Endothelial cell of umbilical vein (primary cell): ENCODE measurements around the gene SIGLEC10. TPM values are rescaled to one million over a fixed set of nuclear protein-coding genes. Genes with fewer than 3 reads are reported as not detected.

Experiments used
- BruUV-seq: library from RNA; stranded (reverse); fragments of 400-500 nt; replicated peaks from 2 replicates; lab custom pipeline; 2021; lab: Mats Ljungman, UMichigan
- CTCF ChIA-PET: fragments of 300-600, 350-600 bp; sonication (Branson Sonifier 250); formaldehyde crosslinking; loops from one replicate; lab custom pipeline; 2021; ENCODE audit warnings: antibody characterized with exemption, inconsistent platforms; lab: Charles Lee
- POLR2A ChIA-PET: fragments of 300-600, 350-600 bp; sonication (Branson Sonifier 250); formaldehyde crosslinking; loops from one replicate; lab custom pipeline; 2021; ENCODE audit warnings: antibody characterized with exemption, inconsistent platforms; lab: Charles Lee
- DNase-seq: peaks from one replicate; pipeline ENCODE4 v3.0.0-alpha.2; 2011; ENCODE audit warnings: low read depth, low spot score
- FAIRE-seq: peaks from 2 replicates; lab custom pipeline; 2011; peaks lifted over from hg19 to GRCh38; lab: Jason Lieb, UNC
- H2AFZ ChIP-seq: 2 replicates; pipeline ENCODE4 v1.6.0; 2012; ENCODE audit warnings: low read depth, low read length, control low read depth, inconsistent platforms
- H3K27ac ChIP-seq: 2 replicates; pipeline ENCODE4 v1.5.1; 2011; ENCODE audit warnings: low read depth, mild to moderate bottlenecking, control low read depth, low read length, moderate library complexity; ENCODE audit not compliant: insufficient read depth
- H3K27me3 ChIP-seq, 2 experiments: 2 replicates each; pipeline versions ENCODE4 v1.6.0 to v1.6.1; 2011; ENCODE audit warnings: low read length in 2 of 2, mixed read lengths in 1 of 2; ENCODE audit not compliant: control insufficient read depth in 2 of 2, insufficient read depth in 2 of 2
- H3K36me3 ChIP-seq, 2 experiments: 2 replicates in 1 of 2; 3 replicates in 1 of 2; pipeline ENCODE4 v1.5.1; 2011; ENCODE audit warnings: low read length in 2 of 2, mild to moderate bottlenecking in 1 of 2, moderate library complexity in 1 of 2; ENCODE audit not compliant: control insufficient read depth in 2 of 2, insufficient read depth in 2 of 2; ENCODE audit errors: extremely low read depth in 1 of 2
- H3K4me1 ChIP-seq: 3 replicates; pipeline ENCODE4 v1.5.1; 2011; ENCODE audit warnings: mild to moderate bottlenecking, low read length; ENCODE audit not compliant: control insufficient read depth, insufficient read depth; ENCODE audit errors: extremely low read depth
- H3K4me2 ChIP-seq: 2 replicates; pipeline ENCODE4 v1.6.1; 2011; ENCODE audit warnings: low read length, control low read depth, mixed read lengths; ENCODE audit not compliant: insufficient read depth
- H3K4me3 ChIP-seq, 3 experiments: fragments of 200-600 bp in 1 of 3; sonication (generic), shearing (Covaris generic) in 1 of 3; replicated peaks in 1 of 3; 2 replicates each; pipeline ENCODE4 v1.5.1; 2011 to 2016; ENCODE audit warnings: control low read depth in 3 of 3, low read length in 3 of 3, mild to moderate bottlenecking in 2 of 3, inconsistent platforms in 1 of 3, low read depth in 1 of 3, moderate library complexity in 1 of 3; ENCODE audit not compliant: insufficient read depth in 1 of 3
- H3K79me2 ChIP-seq: 2 replicates; pipeline ENCODE4 v1.6.0; 2012; ENCODE audit warnings: low read length, inconsistent platforms; ENCODE audit not compliant: control insufficient read depth, insufficient read depth
- H3K9ac ChIP-seq: replicated peaks from 2 replicates; pipeline ENCODE3; 2011; ENCODE audit warnings: low read length, control low read depth; ENCODE audit not compliant: insufficient read depth; ENCODE audit errors: extremely low read depth
- H3K9me1 ChIP-seq: replicated peaks from 3 replicates; pipeline ENCODE4 v1.6.0; 2011; ENCODE audit warnings: mild to moderate bottlenecking, low read length; ENCODE audit not compliant: control insufficient read depth, insufficient read depth; ENCODE audit errors: extremely low read depth
- H3K9me3 ChIP-seq: replicated peaks from 2 replicates; pipeline ENCODE4 v1.5.1; 2012; ENCODE audit warnings: low read length, inconsistent platforms; ENCODE audit not compliant: control insufficient read depth, insufficient read depth
- H4K20me1 ChIP-seq: replicated peaks from 2 replicates; pipeline ENCODE3; 2011; ENCODE audit warnings: mild to moderate bottlenecking, low read length; ENCODE audit not compliant: control insufficient read depth, insufficient read depth; ENCODE audit errors: extremely low read depth
- EZH2 ChIP-seq: IDR thresholded peaks from 2 replicates; pipeline ENCODE4 v1.6.1; 2012; ENCODE audit warnings: borderline replicate concordance, low read depth, mild to moderate bottlenecking, moderate library complexity, low read length, inconsistent platforms; ENCODE audit not compliant: severe bottlenecking
- FOS ChIP-seq: IDR thresholded peaks from 2 replicates; pipeline ENCODE4 v1.6.1; 2011; ENCODE audit warnings: mild to moderate bottlenecking, low read length, moderate library complexity, borderline replicate concordance; ENCODE audit not compliant: insufficient read depth
- GATA2 ChIP-seq: IDR thresholded peaks from 2 replicates; pipeline ENCODE4 v1.7.0; 2011; ENCODE audit warnings: low read depth, mild to moderate bottlenecking, moderate library complexity, mixed read lengths, low read length; ENCODE audit not compliant: insufficient read length, insufficient read depth
- JUN ChIP-seq: IDR thresholded peaks from 2 replicates; pipeline ENCODE4 v1.6.1; 2011; ENCODE audit warnings: borderline replicate concordance, low read depth; ENCODE audit not compliant: insufficient read length, insufficient read depth
- MYC ChIP-seq: IDR thresholded peaks from one replicate; pipeline ENCODE4 v1.6.1; 2011; ENCODE audit warnings: mild to moderate bottlenecking, low read depth, low read length
- POLR2A ChIP-seq: IDR thresholded peaks from 2 replicates; pipeline ENCODE4 v1.6.1; 2012; ENCODE audit warnings: low read depth, mild to moderate bottlenecking, control low read depth, low read length
- POLR2AphosphoS5 ChIP-seq: IDR thresholded peaks from 2 replicates; pipeline ENCODE4 v1.6.1; 2012; ENCODE audit warnings: low read depth, mild to moderate bottlenecking, control low read depth, low read length, moderate library complexity; ENCODE audit not compliant: insufficient read depth
- dilution Hi-C: fragments of 300-500 bp; cut with MboI; formaldehyde crosslinking; loops from one replicate; pipeline ENCODE4 v1.15.0; 2019; ENCODE audit warnings: low sequenced_read_pairs; ENCODE audit not compliant: extremely low pct_ligation_motif_present
- intact Hi-C: fragments of 100-400 bp; cut with micrococcal nuclease; formaldehyde crosslinking; loops from one replicate; pipeline ENCODE4 v1.10.0; 2022
- polyA plus RNA-seq, 4 experiments: library from polyadenylated mRNA; depleted of rRNA in 3 of 4; stranded (reverse) in 3 of 4; unstranded in 1 of 4; fragments of >200 nt; gene quantifications; 2 replicates each; pipeline versions ENCODE4 v1.2.1 to v1.2.3, GENCODE V29; 2011 to 2012; ENCODE audit warnings: missing spikeins in 1 of 4
- total RNA-seq: library from RNA; stranded (reverse); gene quantifications from 2 replicates; pipeline ENCODE4 v1.2.3, GENCODE V29; 2021
- TF ChIP-seq, protein P1 (sequence below), 2 donors: IDR thresholded peaks; 1 replicate in 1 of 2; 2 replicates in 1 of 2; pipeline ENCODE4 v1.5.1; 2011; ENCODE audit warnings: low read length in 2 of 2, mild to moderate bottlenecking in 2 of 2, moderate library complexity in 2 of 2, control low read depth in 1 of 2, inconsistent platforms in 1 of 2, low read depth in 1 of 2; ENCODE audit not compliant: insufficient read depth in 1 of 2; ENCODE audit errors: extremely low read depth in 1 of 2
- TF ChIP-seq, protein P2 (sequence below): IDR thresholded peaks from 2 replicates; pipeline ENCODE4 v1.6.1; 2011; ENCODE audit not compliant: insufficient read depth, insufficient read length

The SIGLEC10 gene
- total and polyA plus RNA-seq, 2 donors (not counting 3 experiments of a cell fraction or from before 2014, with no cell fraction given): not detected

- no peaks in the 10 kb centered on the region for H3K79me2 ChIP-seq
- H3K4me3 ChIP-seq: no peak overlapping the region
- H3K4me2 ChIP-seq: no peak overlapping the region
- FAIRE-seq (no peak), DNase-seq (no peak)
- no peaks in the 10 kb centered on the region for H3K9me3 ChIP-seq
- no TSS peak for BruUV-seq
- no peaks in the 10 kb centered on the region for H4K20me1 ChIP-seq
- no peaks in the 10 kb centered on the region for H3K27me3 ChIP-seq
- H3K9me1 ChIP-seq: no peaks in the 10 kb centered on the region
- no peaks in the 10 kb centered on the region for H3K4me1 ChIP-seq
- H3K9ac ChIP-seq: no peak overlapping the region
- TF ChIP-seq, protein P1, sequence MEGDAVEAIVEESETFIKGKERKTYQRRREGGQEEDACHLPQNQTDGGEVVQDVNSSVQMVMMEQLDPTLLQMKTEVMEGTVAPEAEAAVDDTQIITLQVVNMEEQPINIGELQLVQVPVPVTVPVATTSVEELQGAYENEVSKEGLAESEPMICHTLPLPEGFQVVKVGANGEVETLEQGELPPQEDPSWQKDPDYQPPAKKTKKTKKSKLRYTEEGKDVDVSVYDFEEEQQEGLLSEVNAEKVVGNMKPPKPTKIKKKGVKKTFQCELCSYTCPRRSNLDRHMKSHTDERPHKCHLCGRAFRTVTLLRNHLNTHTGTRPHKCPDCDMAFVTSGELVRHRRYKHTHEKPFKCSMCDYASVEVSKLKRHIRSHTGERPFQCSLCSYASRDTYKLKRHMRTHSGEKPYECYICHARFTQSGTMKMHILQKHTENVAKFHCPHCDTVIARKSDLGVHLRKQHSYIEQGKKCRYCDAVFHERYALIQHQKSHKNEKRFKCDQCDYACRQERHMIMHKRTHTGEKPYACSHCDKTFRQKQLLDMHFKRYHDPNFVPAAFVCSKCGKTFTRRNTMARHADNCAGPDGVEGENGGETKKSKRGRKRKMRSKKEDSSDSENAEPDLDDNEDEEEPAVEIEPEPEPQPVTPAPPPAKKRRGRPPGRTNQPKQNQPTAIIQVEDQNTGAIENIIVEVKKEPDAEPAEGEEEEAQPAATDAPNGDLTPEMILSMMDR (IDR thresholded peaks at IDR 0.05; ENCODE audit: extremely low read depth in 1 of 2, insufficient read depth in 1 of 2, low read depth in 1 of 2, low read length in 2 of 2): no peak
- TF ChIP-seq JUN: no peak
- CTCF ChIA-PET: interaction anchor here (1.0 to 1.8 kb wide), 3 partner anchors 9 to 199 kb away, joined by 3 to 6 read pairs (median 4); no protein-coding TSS in a partner anchor
- POLR2A ChIA-PET: no interaction called here
- H3K36me3 ChIP-seq: no peaks in the 10 kb centered on the region
- intact Hi-C loops: no loop called here
- no peak overlapping the region for H2AFZ ChIP-seq
- H3K27ac ChIP-seq: no peak overlapping the region
- dilution Hi-C loops: no loop called here
These were observed 44.8 kb upstream of the SIGLEC10 start for GRCh38 chr19:51462276-51462675.

DNA sequence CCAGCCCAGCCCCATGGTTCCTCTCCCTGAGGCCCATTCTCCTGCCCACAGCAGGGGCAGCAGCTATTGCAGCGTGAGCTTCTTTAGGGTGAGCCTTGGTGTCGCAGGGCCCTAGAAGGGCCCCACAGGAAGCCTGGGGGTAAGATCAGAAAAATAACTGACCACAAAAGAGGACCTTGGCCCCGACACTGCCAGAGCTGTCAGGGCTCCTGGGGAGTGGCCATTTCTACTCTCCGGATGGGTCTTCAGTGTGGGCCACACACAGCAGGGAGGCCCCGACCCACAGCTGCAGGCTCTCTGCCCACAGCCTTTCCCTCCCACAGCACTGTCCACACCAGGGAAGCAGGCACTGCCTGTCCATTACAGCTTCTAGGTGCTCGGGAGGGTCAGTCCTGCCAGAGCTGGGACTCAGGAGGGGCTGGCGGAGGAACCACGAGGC lies 44.3 kb upstream of the SIGLEC10 start:
- H4K20me1 ChIP-seq: no peaks in the 10 kb centered on the region
- ChIA-PET POLR2A (no interaction called here), CTCF (interaction anchor here (1.1 to 1.8 kb wide), 2 partner anchors 10 to 199 kb away, joined by 3 to 6 read pairs; no protein-coding TSS in a partner anchor)
- no peak overlapping the region for H3K4me2 ChIP-seq
- H3K4me1 ChIP-seq: no peaks in the 10 kb centered on the region
- TF ChIP-seq FOS (no peak), MYC (no peak), GATA2 (no peak), POLR2A (no peak), EZH2 (no peak), JUN (no peak), POLR2AphosphoS5 (no peak)
- TF ChIP-seq, protein P1 (IDR thresholded peaks at IDR 0.05; ENCODE audit: extremely low read depth in 1 of 2, insufficient read depth in 1 of 2, low read depth in 1 of 2, low read length in 2 of 2): no peak
- TF ChIP-seq, protein P2, sequence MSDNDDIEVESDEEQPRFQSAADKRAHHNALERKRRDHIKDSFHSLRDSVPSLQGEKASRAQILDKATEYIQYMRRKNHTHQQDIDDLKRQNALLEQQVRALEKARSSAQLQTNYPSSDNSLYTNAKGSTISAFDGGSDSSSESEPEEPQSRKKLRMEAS: no peak
- H3K4me3 ChIP-seq: no peak overlapping the region
- H3K9me3 ChIP-seq: no peaks in the 10 kb centered on the region
- no TSS peak for BruUV-seq
- H3K9me1 ChIP-seq: no peaks in the 10 kb centered on the region
- no peak overlapping the region for H2AFZ ChIP-seq
- no peaks in the 10 kb centered on the region for H3K27me3 ChIP-seq
- no peak overlapping the region for H3K27ac ChIP-seq
- no peaks in the 10 kb centered on the region for H3K36me3 ChIP-seq
- FAIRE-seq (no peak), DNase-seq (no peak)
- no peaks in the 10 kb centered on the region for H3K79me2 ChIP-seq
- dilution Hi-C loops (no loop called here), intact Hi-C loops (no loop called here)
- no peak overlapping the region for H3K9ac ChIP-seq
